ENCODE measurements around the gene KRT40. TPM values are rescaled to one million over a fixed set of nuclear protein-coding genes. Genes with fewer than 3 reads are reported as not detected.
A peak's percentile ranks its signal among the peaks of the same experiment; 100 is the strongest.

Gene KRT40
- total and polyA plus RNA-seq, 2 of the 8 experiments (the other 6 are each of a cell fraction or from before 2014, with no cell fraction given): not detected

DNA sequence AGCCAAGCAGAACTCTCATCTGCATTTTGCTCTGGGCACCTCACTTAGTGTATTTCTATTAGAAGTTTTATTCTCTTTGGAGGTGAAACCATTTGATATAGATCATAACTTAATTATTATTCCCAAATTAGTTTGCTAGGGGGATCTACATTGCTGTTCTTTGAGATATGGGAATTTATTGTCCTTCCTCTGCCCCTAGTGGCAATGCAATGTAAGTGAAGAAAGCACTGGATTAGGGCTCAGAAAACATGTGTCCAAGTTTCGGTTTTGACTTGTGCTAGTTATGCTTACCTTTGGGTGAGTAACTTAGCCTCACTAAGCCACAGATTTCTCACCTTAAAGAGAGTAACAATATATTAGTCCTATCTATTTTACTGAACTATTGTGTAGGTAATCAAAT is 20.3 kb downstream of the KRT40 start:
- TF ChIP-seq, protein P1, sequence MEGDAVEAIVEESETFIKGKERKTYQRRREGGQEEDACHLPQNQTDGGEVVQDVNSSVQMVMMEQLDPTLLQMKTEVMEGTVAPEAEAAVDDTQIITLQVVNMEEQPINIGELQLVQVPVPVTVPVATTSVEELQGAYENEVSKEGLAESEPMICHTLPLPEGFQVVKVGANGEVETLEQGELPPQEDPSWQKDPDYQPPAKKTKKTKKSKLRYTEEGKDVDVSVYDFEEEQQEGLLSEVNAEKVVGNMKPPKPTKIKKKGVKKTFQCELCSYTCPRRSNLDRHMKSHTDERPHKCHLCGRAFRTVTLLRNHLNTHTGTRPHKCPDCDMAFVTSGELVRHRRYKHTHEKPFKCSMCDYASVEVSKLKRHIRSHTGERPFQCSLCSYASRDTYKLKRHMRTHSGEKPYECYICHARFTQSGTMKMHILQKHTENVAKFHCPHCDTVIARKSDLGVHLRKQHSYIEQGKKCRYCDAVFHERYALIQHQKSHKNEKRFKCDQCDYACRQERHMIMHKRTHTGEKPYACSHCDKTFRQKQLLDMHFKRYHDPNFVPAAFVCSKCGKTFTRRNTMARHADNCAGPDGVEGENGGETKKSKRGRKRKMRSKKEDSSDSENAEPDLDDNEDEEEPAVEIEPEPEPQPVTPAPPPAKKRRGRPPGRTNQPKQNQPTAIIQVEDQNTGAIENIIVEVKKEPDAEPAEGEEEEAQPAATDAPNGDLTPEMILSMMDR (IDR thresholded peaks at IDR 0.05; ENCODE audit: control extremely low read depth in 1 of 3, insufficient read depth in 1 of 3, low read depth in 1 of 3, low read length in 3 of 3): peak in 2 of 3 experiments; percentile 23 to 64; a peak in 2 of 4 replicates
- TF ChIP-seq ZNF274 (IDR thresholded peaks at IDR 0.05; ENCODE audit: borderline replicate concordance, extremely low read depth, low read length) (no peak), RAD21 (IDR thresholded peaks at IDR 0.05 in 1 of 2, conservative IDR thresholded peaks at IDR 0.05 in 1 of 2; ENCODE audit: low read depth in 2 of 2, low read length in 2 of 2) (peak in 1 of 2 experiments; percentile 43; a peak in 2 of 4 replicates), CBX8 (IDR thresholded peaks at IDR 0.05; ENCODE audit: borderline replicate concordance, low read depth, low read length) (no peak)
- Histone ChIP-seq H3K27ac (ENCODE audit: low read depth, low read length) (no peak overlapping the region), H3K23ac (ENCODE audit: insufficient read length) (no peak overlapping the region), H3K36me3 (ENCODE audit: control insufficient read depth in 2 of 4, insufficient read depth in 4 of 4, low read length in 3 of 4) (no peaks in the 10 kb centered on the region), H3K4ac (replicated peaks; ENCODE audit: insufficient read length, low read depth, low read length) (no peak overlapping the region), H2BK120ac (replicated peaks; ENCODE audit: low read depth, low read length) (no peak overlapping the region), H3K23me2 (ENCODE audit: low read depth, low read length) (no peaks in the 10 kb centered on the region), H4K20me1 (replicated peaks in 1 of 2; ENCODE audit: control insufficient read depth in 1 of 2, insufficient read depth in 2 of 2, low read length in 2 of 2) (no peaks in the 10 kb centered on the region), H3K9me3 (ENCODE audit: insufficient read depth in 2 of 2, low read depth in 1 of 2, low read length in 1 of 2) (no peaks in the 10 kb centered on the region), H2BK5ac (ENCODE audit: low read depth, low read length) (no peak overlapping the region), H3K9ac (replicated peaks in 1 of 4; ENCODE audit: extremely low read depth in 1 of 4, low read depth in 3 of 4, low read length in 3 of 4) (no peak overlapping the region), H4K91ac (replicated peaks; ENCODE audit: insufficient read length, low read length) (no peak overlapping the region), H3K79me1 (ENCODE audit: low read depth, low read length) (no peaks in the 10 kb centered on the region), H3K27me3 (replicated peaks in 1 of 4; ENCODE audit: control insufficient read depth in 3 of 4, extremely low read depth in 1 of 4, insufficient read depth in 3 of 4, low read length in 3 of 4) (no peaks in the 10 kb centered on the region), H3K4me3 (ENCODE audit: extremely low read depth in 1 of 4, insufficient read depth in 2 of 4, low read depth in 3 of 4, low read length in 4 of 4) (no peak overlapping the region), H3K14ac (ENCODE audit: insufficient read length) (no peak overlapping the region), H3K18ac (ENCODE audit: extremely low read depth, low read length) (no peak overlapping the region), H2AFZ (ENCODE audit: low read length) (peak overlapping the region; percentile 45; the same call in 1 of the 2 replicates), H2BK12ac (ENCODE audit: low read depth, low read length) (no peak overlapping the region), H2BK20ac (ENCODE audit: low read length) (no peak overlapping the region), H3K79me2 (ENCODE audit: control insufficient read depth in 1 of 2, insufficient read depth in 2 of 2, low read length in 2 of 2) (no peaks in the 10 kb centered on the region), H2AK5ac (ENCODE audit: low read depth, low read length) (no peak overlapping the region), H3K4me1 (replicated peaks in 1 of 4; ENCODE audit: control insufficient read depth in 3 of 4, insufficient read depth in 4 of 4, low read length in 3 of 4) (no peaks in the 10 kb centered on the region), H2BK15ac (ENCODE audit: low read length) (no peak overlapping the region), H4K8ac (ENCODE audit: extremely low read depth, insufficient read depth, low read length) (no peak overlapping the region), H3K4me2 (ENCODE audit: insufficient read depth in 1 of 2, low read depth in 2 of 2, low read length in 2 of 2) (no peak overlapping the region), H3K56ac (replicated peaks; ENCODE audit: insufficient read length, low read depth, low read length) (no peak overlapping the region), H4K5ac (ENCODE audit: insufficient read length, low read depth, low read length) (no peak overlapping the region)
- 88% methylated on average over 1 of the region's 1 CpG; no CpG with 5 or more reads in 1 of the 2 experiments for WGBS, 2 experiments (ENCODE audit: extremely low coverage in 1 of 2, insufficient coverage in 1 of 2, insufficient read length in 1 of 2, insufficient replicate concordance in 2 of 2, low coverage in 1 of 2, low lambda C conversion rate in 2 of 2, missing lambda C conversion rate in 1 of 2)
- POLR2A ChIA-PET (ENCODE audit: partially characterized antibody): no interaction called here
- CTCF ChIA-PET (ENCODE audit: partially characterized antibody): interaction anchor here (0.7 to 5.0 kb wide), 14 partner anchors 9 to 85 kb away, joined by 3 to 34 read pairs (median 4); no protein-coding TSS in a partner anchor
- DNase-seq (ENCODE audit: low read depth in 1 of 2, low spot score in 2 of 2): no peak
- FAIRE-seq: peak; percentile 79

Measured in H1 (cell line).